H1 (cell line): ENCODE results near the gene NUP133. TPM values are rescaled to one million over a fixed set of nuclear protein-coding genes. Genes with fewer than 3 reads are reported as not detected.

ENCODE experiments used
- CTCF ChIA-PET: fragments of 300-600 bp; sonication (Branson Sonifier 250); formaldehyde crosslinking; loops from one replicate; lab custom pipeline; 2021; ENCODE audit not compliant: partially characterized antibody; lab: Charles Lee
- POLR2A ChIA-PET: fragments of 300-600 bp; sonication (Branson Sonifier 250); formaldehyde crosslinking; loops from one replicate; lab custom pipeline; 2021; ENCODE audit warnings: inconsistent platforms; ENCODE audit not compliant: partially characterized antibody; lab: Charles Lee
- DNase-seq, 2 experiments: peaks; one replicate each; pipeline versions ENCODE4 v3.0.0 to v3.0.0-alpha.2; 2010 to 2022; ENCODE audit warnings: low spot score in 2 of 2, low read depth in 1 of 2, mixed read lengths in 1 of 2
- FAIRE-seq: peaks from 2 replicates; lab custom pipeline; 2011; peaks lifted over from hg19 to GRCh38; lab: Jason Lieb, UNC
- H2AFZ ChIP-seq: 2 replicates; pipeline ENCODE4 v1.8.1; 2012; ENCODE audit warnings: low read length, inconsistent platforms
- H2AK5ac ChIP-seq: 2 replicates; pipeline ENCODE4 v1.6.1; 2013; ENCODE audit warnings: low read depth, low read length
- H2BK120ac ChIP-seq: replicated peaks from 2 replicates; pipeline ENCODE3; 2013; ENCODE audit warnings: low read depth, low read length, inconsistent platforms
- H2BK12ac ChIP-seq: 2 replicates; pipeline ENCODE4 v1.6.1; 2013; ENCODE audit warnings: low read depth, low read length
- H2BK15ac ChIP-seq: 2 replicates; pipeline ENCODE4 v1.6.1; 2013; ENCODE audit warnings: low read length
- H2BK20ac ChIP-seq: 2 replicates; pipeline ENCODE4 v1.6.1; 2013; ENCODE audit warnings: low read length
- H2BK5ac ChIP-seq: 2 replicates; pipeline ENCODE4 v1.6.1; 2013; ENCODE audit warnings: low read depth, low read length
- H3K14ac ChIP-seq: 2 replicates; pipeline ENCODE4 v1.6.1; 2013; ENCODE audit warnings: inconsistent platforms; ENCODE audit not compliant: insufficient read length
- H3K18ac ChIP-seq: 2 replicates; pipeline ENCODE4 v1.6.1; 2013; ENCODE audit warnings: low read length; ENCODE audit errors: extremely low read depth
- H3K23ac ChIP-seq: 2 replicates; pipeline ENCODE4 v1.6.1; 2013; ENCODE audit warnings: inconsistent platforms; ENCODE audit not compliant: insufficient read length
- H3K23me2 ChIP-seq: 2 replicates; pipeline ENCODE4 v1.6.1; 2013; ENCODE audit warnings: low read depth, low read length
- H3K27ac ChIP-seq: 2 replicates; pipeline ENCODE4 v1.6.1; 2011; ENCODE audit warnings: low read depth, low read length, inconsistent platforms
- H3K27me3 ChIP-seq, 4 experiments: replicated peaks in 1 of 4; 1 replicate in 1 of 4; 2 replicates in 3 of 4; pipeline versions ENCODE4 v1.6.1 to v1.8.1; 2011 to 2013; ENCODE audit warnings: low read length in 3 of 4, mild to moderate bottlenecking in 3 of 4, inconsistent platforms in 2 of 4, mixed read lengths in 2 of 4, moderate library complexity in 1 of 4; ENCODE audit not compliant: control insufficient read depth in 3 of 4, insufficient read depth in 3 of 4; ENCODE audit errors: extremely low read depth in 1 of 4
- H3K36me3 ChIP-seq, 4 experiments: 2 replicates each; pipeline versions ENCODE4 v1.6.1 to v1.8.1; 2011 to 2013; ENCODE audit warnings: mild to moderate bottlenecking in 4 of 4, low read length in 3 of 4, moderate library complexity in 2 of 4, control low read depth in 1 of 4, inconsistent platforms in 1 of 4; ENCODE audit not compliant: insufficient read depth in 4 of 4, control insufficient read depth in 2 of 4
- H3K4ac ChIP-seq: replicated peaks from 2 replicates; pipeline ENCODE3; 2013; ENCODE audit warnings: low read length, low read depth, mixed read lengths, inconsistent platforms; ENCODE audit not compliant: insufficient read length
- H3K4me1 ChIP-seq, 4 experiments: replicated peaks in 1 of 4; 1 replicate in 1 of 4; 2 replicates in 3 of 4; pipeline versions ENCODE4 v1.6.1 to v1.8.1; 2011 to 2013; ENCODE audit warnings: low read length in 3 of 4, inconsistent platforms in 2 of 4, mixed read lengths in 1 of 4; ENCODE audit not compliant: insufficient read depth in 4 of 4, control insufficient read depth in 3 of 4
- H3K4me2 ChIP-seq, 2 experiments: 2 replicates each; pipeline versions ENCODE4 v1.6.1 to v1.8.1; 2011 to 2013; ENCODE audit warnings: low read depth in 2 of 2, low read length in 2 of 2, control low read depth in 1 of 2, inconsistent platforms in 1 of 2, mild to moderate bottlenecking in 1 of 2; ENCODE audit not compliant: insufficient read depth in 1 of 2
- H3K4me3 ChIP-seq, 4 experiments: fragments of 200-600, 300-600 bp in 1 of 4; sonication (generic), shearing (Covaris generic), sonication (Bioruptor Twin) in 1 of 4; 2 replicates each; pipeline versions ENCODE4 v1.5.1 to v1.8.1; 2011 to 2016; ENCODE audit warnings: low read length in 4 of 4, low read depth in 3 of 4, control low read depth in 2 of 4, inconsistent platforms in 2 of 4, mild to moderate bottlenecking in 2 of 4, mixed read lengths in 1 of 4, moderate library complexity in 1 of 4; ENCODE audit not compliant: insufficient read depth in 2 of 4; ENCODE audit errors: extremely low read depth in 1 of 4
- H3K56ac ChIP-seq: replicated peaks from 2 replicates; pipeline ENCODE3; 2013; ENCODE audit warnings: low read depth, mild to moderate bottlenecking, mixed read lengths, low read length, inconsistent platforms; ENCODE audit not compliant: insufficient read length
- H3K79me1 ChIP-seq: 2 replicates; pipeline ENCODE4 v1.6.1; 2013; ENCODE audit warnings: low read depth, low read length, control low read depth
- H3K79me2 ChIP-seq, 2 experiments: 2 replicates each; pipeline versions ENCODE4 v1.6.1 to v1.8.1; 2012 to 2013; ENCODE audit warnings: low read length in 2 of 2, mild to moderate bottlenecking in 2 of 2, inconsistent platforms in 1 of 2; ENCODE audit not compliant: insufficient read depth in 2 of 2, control insufficient read depth in 1 of 2
- H3K9ac ChIP-seq, 4 experiments: replicated peaks in 1 of 4; 1 replicate in 1 of 4; 2 replicates in 3 of 4; pipeline versions ENCODE4 v1.6.1 to v1.8.1; 2011 to 2013; ENCODE audit warnings: low read depth in 3 of 4, low read length in 3 of 4, control low read depth in 2 of 4, mild to moderate bottlenecking in 2 of 4, moderate library complexity in 2 of 4, inconsistent platforms in 1 of 4; ENCODE audit errors: extremely low read depth in 1 of 4
- H3K9me3 ChIP-seq, 2 experiments: 2 replicates each; pipeline versions ENCODE4 v1.6.1 to v1.8.1; 2012 to 2013; ENCODE audit warnings: mild to moderate bottlenecking in 2 of 2, moderate library complexity in 2 of 2, control low read depth in 1 of 2, inconsistent platforms in 1 of 2, low read depth in 1 of 2, low read length in 1 of 2, mixed read lengths in 1 of 2; ENCODE audit not compliant: insufficient read depth in 2 of 2
- H4K20me1 ChIP-seq, 2 experiments: replicated peaks in 1 of 2; 2 replicates each; pipeline versions ENCODE3 to v1.8.1; 2011 to 2013; ENCODE audit warnings: inconsistent platforms in 2 of 2, low read length in 2 of 2, mild to moderate bottlenecking in 1 of 2; ENCODE audit not compliant: insufficient read depth in 2 of 2, control insufficient read depth in 1 of 2
- H4K5ac ChIP-seq: 2 replicates; pipeline ENCODE4 v1.6.1; 2013; ENCODE audit warnings: low read length, low read depth, mixed read lengths, inconsistent platforms; ENCODE audit not compliant: insufficient read length
- H4K8ac ChIP-seq: 2 replicates; pipeline ENCODE4 v1.8.0; 2013; ENCODE audit warnings: mild to moderate bottlenecking, moderate library complexity, low read length, inconsistent platforms; ENCODE audit not compliant: insufficient read depth; ENCODE audit errors: extremely low read depth
- H4K91ac ChIP-seq: replicated peaks from 2 replicates; pipeline ENCODE3; 2013; ENCODE audit warnings: low read length, mixed read lengths, inconsistent platforms; ENCODE audit not compliant: insufficient read length
- CREB1 ChIP-seq: IDR thresholded peaks from 2 replicates; pipeline ENCODE4 v1.6.1; 2012; ENCODE audit warnings: inconsistent platforms
- WGBS, 2 experiments: shearing (Covaris generic) in 1 of 2; methylation state at CpG; one replicate each; pipeline versions ENCODE4 v1.1.6 to v1.1.7; 2013 to 2015; ENCODE audit warnings: low lambda C conversion rate in 2 of 2, mixed read lengths in 2 of 2, inconsistent platforms in 1 of 2, low coverage in 1 of 2, missing lambda C conversion rate in 1 of 2; ENCODE audit not compliant: insufficient replicate concordance in 2 of 2, insufficient coverage in 1 of 2, insufficient read length in 1 of 2; ENCODE audit errors: extremely low coverage in 1 of 2, missing lambda C conversion rate in 1 of 2; 5-methylcytosine and 5-hydroxymethylcytosine counted together
- polyA plus RNA-seq, 7 experiments: library from polyadenylated mRNA; depleted of rRNA in 3 of 7; stranded (reverse) in 5 of 7; unstranded in 2 of 7; fragments of >200 nt in 5 of 7; fragments of 200-250 nt in 2 of 7; gene quantifications; 1 replicate in 5 of 7; 2 replicates in 1 of 7; 4 replicates in 1 of 7; pipeline versions ENCODE4 v1.2.1 to v1.2.3, GENCODE V29; 2011 to 2013; ENCODE audit warnings: missing spikeins in 2 of 7, mixed read lengths in 2 of 7
- total RNA-seq: library from RNA; stranded (reverse); fragmentation: NEBNext Ultra II Directional; extraction: Animal tissue kit (Norgen Biotek cat#: 25700); gene quantifications from 2 replicates; pipeline ENCODE4 v1.2.1, GENCODE V29; 2021

Gene NUP133
- total and polyA plus RNA-seq, 2 of the 8 experiments (the other 6 are each of a cell fraction or from before 2014, with no cell fraction given) = 20.6 to 72.1 TPM

DNA sequence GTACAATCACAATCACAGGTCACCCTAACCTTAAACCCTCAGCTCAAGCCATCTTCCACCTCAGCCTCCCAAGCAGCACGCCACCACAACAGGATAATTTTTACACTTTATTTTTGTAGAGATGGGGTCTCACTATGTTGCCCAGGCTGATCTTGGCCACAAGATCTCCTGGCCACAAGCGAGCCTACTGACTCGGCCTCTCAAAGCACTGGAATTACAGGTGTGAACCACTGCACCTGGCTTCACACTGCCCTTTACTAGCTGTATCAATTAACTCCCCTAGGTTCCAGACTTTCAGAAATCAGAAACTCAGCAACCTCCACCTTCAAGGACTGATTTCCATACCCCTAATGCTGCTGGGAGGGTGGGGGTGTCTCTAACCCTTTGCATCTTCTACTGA is 37.0 kb downstream of the NUP133 start:
- Histone ChIP-seq H3K79me1 (no peaks in the 10 kb centered on the region), H2BK12ac (no peak overlapping the region), H2AFZ (no peak overlapping the region), H2AK5ac (no peak overlapping the region), H3K56ac (no peak overlapping the region), H3K23ac (no peak overlapping the region), H3K9ac (no peak overlapping the region), H4K91ac (no peak overlapping the region), H2BK20ac (no peak overlapping the region), H2BK15ac (no peak overlapping the region), H3K27me3 (no peaks in the 10 kb centered on the region), H3K23me2 (no peaks in the 10 kb centered on the region), H2BK120ac (no peak overlapping the region), H3K9me3 (no peaks in the 10 kb centered on the region), H3K4me1 (no peaks in the 10 kb centered on the region), H3K14ac (no peak overlapping the region), H3K27ac (no peak overlapping the region), H3K4ac (no peak overlapping the region), H3K4me3 (no peak overlapping the region), H3K79me2 (no peaks in the 10 kb centered on the region), H4K20me1 (peaks cover 0 to 4% of the 10 kb centered on the region in 2 experiments), H4K5ac (no peak overlapping the region), H4K8ac (no peak overlapping the region), H3K36me3 (peaks cover 8 to 50% (median 27%) of the 10 kb centered on the region in 4 experiments; a peak in 7 of 8 replicates), H3K4me2 (no peak overlapping the region), H3K18ac (no peak overlapping the region), H2BK5ac (no peak overlapping the region)
- DNase-seq (no peak), FAIRE-seq (no peak)
- no peak for TF ChIP-seq CREB1
- POLR2A ChIA-PET = interaction anchor here (0.5 to 1.3 kb wide), 3 partner anchors 11 to 147 kb away, joined by 3 read pairs; no protein-coding TSS in a partner anchor
- 83% methylated on average over 3 of the region's 3 CpGs; no CpG with 5 or more reads in 1 of the 2 experiments for WGBS, 2 experiments
- CTCF ChIA-PET = interaction anchor here (1.4 to 2.3 kb wide), 2 partner anchors 11 to 213 kb away, joined by 3 to 9 read pairs; no protein-coding TSS in a partner anchor
